GM23248 (cell line): ENCODE data around the gene METTL5.

ENCODE experiments used
- EZH2 ChIP-seq: fragments of 200-600 bp; sonication (generic); IDR thresholded peaks from 2 replicates; pipeline ENCODE4 v1.6.1; 2018; ENCODE audit warnings: antibody characterized with exemption, mild to moderate bottlenecking; ENCODE audit not compliant: insufficient read depth, poor library complexity, severe bottlenecking
- EZH2phosphoT487 ChIP-seq: fragments of 200-600 bp; sonication (generic); IDR thresholded peaks from 2 replicates; pipeline ENCODE4 v1.6.1; 2018; ENCODE audit warnings: antibody characterized with exemption, moderate library complexity, mild to moderate bottlenecking, low read depth; ENCODE audit not compliant: insufficient read depth

DNA sequence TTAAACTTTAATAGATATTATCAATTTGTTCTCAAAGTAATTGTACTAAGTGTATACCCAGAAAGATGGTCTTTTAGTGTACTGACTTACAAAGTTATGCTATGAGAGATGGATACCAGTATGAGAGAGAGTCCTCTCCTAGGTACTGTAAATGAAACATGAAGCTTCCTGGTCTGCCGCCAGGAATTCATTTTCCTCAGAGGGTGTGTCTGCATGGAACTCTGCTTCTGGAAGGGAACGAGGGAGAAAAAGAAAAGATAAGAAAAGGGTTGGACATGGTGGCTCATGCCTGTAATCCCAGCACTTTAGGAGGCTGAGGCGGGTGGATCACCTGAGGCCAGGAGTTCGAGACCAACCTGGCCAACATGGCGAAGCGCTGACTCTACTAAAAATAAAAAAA is 28.3 kb downstream of the METTL5 start:
- TF ChIP-seq EZH2: no peak
- no peak for TF ChIP-seq EZH2phosphoT487
